Hematopoietic multipotent progenitor cell treated with erythropoietin and hydrocortisone succinate and interleukin-3 and kit ligand, for 17 days (in vitro differentiated cells): ENCODE results near the gene MAPKAPK2.

ENCODE experiments used
- DNase-seq: peaks from one replicate; pipeline ENCODE4 v3.0.0-alpha.2; 2015; ENCODE audit warnings: low spot score

Gene MAPKAPK2

DNA sequence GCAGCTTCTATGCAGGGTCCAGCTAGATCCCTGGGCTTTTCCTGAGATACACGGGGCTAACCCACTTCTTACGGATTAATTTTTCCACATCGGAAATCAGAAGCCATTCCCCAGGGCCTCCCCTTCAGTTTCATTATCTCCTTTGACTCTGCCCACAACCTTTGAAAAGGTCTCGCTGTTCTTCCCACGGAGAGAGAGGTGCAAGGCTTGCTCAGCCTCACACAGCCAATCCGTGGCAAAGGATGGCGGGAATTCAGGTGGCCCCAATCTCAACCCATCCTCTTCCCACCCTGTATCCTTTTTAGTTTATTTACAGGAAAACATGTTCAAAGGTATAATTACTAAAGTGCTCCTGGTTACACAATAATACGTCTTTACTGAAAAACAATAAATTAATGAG is 702 bp upstream of the MAPKAPK2 start:
- DNase-seq = no peak

DNA sequence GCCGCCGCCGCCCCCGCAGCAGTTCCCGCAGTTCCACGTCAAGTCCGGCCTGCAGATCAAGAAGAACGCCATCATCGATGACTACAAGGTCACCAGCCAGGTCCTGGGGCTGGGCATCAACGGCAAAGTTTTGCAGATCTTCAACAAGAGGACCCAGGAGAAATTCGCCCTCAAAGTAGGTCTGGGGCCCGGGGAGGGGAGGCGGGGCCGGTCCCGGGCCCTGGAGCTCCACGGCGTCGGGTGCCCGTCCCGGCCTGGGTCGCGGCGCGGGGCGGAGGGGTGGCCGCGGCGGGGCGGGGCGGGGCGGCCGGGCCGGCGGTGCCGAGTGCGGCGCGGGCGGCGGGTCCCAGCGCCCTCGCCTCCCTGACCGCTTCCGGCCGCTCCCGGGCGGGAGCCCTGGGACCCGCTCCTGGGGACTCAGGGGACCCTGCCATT is 646 bp downstream of the MAPKAPK2 start:
- peak; percentile 32 for DNase-seq

DNA sequence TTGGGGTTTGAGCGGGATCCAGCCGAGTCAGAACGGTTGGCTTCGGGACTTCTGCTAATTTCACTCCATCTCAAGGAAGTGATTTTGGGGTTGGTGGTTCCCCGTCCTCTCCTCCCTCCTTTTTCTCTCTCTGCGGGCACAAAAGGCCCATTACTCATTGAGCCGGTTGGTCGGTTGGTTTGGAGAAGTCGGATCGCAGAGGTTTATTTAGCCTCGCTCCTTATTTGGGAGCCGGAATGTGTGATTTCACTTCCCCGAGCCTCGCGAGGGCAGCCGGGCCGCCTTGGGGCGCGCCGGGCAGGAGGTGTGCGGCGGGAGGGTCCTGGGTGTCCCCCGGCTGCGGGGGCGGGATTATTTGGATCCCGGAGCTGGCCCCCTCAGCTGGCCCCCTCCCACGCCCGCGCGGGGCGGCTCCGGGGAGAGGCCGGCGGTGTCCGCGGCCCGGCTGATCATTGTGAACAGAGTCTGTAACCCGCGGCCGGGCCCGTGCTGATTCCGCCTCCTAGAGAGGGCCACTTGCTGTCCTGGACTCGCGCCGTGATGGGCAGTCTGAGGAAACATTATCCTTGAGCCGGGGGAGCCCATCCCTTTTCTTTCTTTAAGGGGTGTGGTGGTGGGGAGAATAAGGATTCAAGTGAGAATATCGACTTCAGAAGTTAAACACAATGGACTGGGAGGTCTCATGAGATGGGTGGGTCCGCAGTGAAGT is 1.2 kb downstream of the MAPKAPK2 start:
- DNase-seq = peak; percentile 31

DNA sequence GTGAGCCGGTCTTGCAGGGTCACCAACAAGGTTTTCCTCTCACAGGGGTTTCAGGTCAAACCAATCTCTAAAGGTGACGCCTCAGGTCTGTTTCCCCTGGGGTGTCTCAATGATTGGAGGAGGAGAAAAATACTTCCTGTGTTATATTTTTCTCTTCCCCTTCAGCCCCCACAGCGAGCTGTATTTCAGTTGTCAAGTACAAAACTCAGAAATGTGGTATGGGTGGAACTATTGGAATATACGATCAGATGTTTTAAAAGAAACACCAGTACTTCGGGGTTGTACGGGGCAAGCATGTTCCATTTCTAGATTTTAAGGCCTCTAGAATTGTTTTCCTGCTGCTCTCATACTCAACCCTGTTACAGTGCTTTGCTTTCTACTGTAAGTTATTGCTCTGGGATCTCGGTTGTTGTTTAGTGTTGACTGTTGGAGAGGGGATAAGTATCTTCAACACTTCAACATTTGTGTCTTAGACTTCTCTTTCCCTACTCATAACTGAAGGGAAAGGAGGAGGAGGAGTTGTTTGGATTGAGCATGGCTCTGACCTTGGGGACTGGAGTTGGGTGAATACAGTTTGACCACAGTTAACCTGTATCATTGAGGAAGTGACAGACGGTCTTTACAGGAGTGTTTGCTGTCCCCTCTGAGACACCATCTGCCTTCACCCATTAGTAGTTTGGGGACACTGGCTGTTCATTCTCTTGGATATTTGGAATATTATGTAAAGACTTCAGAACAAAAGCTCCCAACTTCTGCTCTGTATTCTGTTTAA is 2.0 kb downstream of the MAPKAPK2 start:
- DNase-seq = no peak

DNA sequence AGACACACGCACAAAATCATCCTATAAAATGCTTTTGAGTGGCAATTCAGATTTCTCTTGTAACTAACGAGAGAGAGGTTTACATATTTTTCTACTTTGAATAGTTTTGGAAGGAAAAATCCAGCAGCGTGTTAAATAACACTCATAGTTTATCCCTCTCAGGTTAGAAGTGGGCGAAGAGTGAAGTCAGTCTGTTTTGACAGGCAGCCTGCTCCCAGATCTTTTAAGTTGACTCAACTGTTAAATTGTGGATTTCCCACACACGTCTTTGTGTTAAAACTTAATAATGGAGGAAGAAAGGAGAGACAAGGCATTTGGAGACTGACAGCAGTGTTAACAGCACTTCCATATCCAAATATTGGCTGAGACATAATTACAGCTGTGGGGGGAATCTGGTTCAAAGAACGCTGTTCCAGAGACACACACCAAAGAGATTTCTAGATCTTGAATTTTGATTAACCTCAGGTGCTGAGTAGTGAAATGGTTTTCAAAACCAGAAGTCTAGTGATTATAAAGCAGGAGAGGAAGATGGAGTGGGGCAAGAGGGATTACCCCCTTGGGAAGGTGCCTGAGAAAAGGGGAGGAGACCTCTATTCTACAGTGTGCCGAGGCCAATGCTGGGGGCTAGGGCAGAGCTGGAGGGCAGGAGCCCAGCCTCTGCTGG is 2.7 kb downstream of the MAPKAPK2 start:
- no peak for DNase-seq

DNA sequence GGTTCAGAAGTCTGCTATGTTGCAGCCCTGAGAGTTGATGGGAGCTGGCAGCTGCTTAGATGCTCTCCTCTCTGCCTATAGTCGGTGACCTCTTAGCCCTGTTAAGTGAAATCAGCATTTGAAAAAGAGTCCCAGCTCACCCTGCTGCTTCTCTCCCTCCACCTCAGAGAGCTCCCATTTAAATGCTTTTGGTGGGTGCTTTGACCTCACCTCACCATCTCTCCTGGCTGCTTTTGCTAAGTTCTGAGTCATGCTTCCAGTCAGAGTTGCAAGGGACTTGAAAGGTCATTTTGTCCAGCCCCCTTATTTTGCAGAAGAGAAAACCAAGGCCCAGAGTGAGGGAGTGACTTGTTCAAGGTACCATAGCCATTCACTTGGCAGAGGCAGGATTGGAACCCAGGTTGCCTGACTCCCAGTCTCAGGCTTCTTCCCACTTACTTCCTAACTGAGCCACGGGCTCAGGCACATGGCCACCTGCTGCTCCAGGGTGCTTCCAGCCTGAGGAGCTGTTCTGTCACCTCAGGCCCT is 3.3 kb downstream of the MAPKAPK2 start:
- DNase-seq = no peak

DNA sequence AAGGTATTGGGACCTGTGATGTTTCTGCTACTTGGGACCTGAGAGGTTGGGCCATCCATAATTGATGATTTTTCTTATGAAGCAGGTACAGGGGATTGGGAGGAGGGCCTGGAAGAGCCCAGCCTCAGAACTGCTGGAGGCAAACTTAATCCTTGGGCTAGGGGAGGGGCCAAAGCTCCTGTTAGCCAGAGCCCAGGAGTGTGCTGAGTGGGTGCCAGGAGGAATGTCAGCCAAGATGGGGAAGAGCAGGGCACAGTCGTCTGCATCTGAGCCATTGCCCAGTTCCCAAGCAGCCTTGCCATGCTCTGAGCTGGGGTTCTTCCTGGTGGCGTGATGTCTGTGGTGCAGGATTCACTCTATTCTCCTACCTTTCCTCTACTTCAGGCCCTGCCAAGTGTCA is 5.8 kb downstream of the MAPKAPK2 start:
- no peak for DNase-seq

DNA sequence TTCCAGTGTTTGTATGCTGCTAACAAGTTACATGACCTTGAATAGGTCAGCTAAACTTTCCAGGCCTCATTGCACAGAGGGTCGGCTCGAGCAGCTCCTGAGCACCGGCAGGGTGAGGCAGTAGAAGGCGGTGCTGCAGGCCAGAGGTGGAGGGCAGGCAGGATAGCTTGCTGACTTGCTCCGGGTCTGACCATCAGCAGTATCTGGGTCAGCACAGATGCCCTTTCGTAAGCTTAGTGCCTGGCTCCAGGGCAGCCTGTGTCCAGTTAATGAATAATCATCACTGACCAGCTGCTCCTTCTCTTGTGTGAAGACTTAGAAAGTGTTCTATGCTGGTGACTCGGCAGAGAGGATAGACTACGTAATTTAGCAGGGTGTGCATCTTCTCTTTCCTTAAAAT is 6.9 kb downstream of the MAPKAPK2 start:
- no peak for DNase-seq

DNA sequence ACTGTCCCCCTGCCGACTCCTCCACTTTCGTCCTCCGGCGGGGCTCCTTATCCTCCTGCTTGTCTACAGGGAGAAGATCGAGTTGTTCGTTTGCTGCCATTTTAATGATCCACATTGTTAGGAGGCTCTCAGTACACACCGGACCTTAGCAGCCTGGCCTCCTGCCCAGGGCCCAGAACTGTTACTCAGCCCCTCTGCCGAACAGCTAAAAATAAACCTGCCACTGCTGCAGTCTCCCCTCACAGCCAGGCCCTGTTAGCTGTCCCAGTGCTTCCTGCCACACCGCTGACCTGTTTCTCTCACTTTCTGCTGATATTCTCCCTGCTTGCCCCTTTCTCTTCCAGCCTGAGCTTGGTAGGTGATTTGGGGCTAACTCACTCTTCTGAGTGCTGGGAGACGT is 8.3 kb downstream of the MAPKAPK2 start:
- no peak for DNase-seq

DNA sequence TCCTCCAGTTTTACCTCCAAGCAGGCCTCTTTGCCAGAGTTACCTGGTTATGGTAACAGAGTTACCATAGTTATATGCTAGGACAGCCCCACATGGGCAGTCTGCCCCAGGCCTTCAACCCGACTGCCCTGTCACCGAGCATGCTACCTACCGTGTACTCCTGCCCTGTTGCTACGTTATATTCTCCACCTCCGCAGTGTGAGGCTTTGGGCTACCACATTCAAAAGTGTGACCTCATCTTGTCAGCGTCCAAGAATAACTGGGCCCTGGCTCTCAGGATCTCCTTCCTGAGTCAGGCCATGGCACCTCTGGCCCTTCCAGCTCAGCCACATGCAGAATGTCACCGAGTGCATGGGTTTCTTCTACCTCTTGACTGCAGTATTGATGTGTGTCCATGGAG is 8.9 kb downstream of the MAPKAPK2 start:
- no peak for DNase-seq

DNA sequence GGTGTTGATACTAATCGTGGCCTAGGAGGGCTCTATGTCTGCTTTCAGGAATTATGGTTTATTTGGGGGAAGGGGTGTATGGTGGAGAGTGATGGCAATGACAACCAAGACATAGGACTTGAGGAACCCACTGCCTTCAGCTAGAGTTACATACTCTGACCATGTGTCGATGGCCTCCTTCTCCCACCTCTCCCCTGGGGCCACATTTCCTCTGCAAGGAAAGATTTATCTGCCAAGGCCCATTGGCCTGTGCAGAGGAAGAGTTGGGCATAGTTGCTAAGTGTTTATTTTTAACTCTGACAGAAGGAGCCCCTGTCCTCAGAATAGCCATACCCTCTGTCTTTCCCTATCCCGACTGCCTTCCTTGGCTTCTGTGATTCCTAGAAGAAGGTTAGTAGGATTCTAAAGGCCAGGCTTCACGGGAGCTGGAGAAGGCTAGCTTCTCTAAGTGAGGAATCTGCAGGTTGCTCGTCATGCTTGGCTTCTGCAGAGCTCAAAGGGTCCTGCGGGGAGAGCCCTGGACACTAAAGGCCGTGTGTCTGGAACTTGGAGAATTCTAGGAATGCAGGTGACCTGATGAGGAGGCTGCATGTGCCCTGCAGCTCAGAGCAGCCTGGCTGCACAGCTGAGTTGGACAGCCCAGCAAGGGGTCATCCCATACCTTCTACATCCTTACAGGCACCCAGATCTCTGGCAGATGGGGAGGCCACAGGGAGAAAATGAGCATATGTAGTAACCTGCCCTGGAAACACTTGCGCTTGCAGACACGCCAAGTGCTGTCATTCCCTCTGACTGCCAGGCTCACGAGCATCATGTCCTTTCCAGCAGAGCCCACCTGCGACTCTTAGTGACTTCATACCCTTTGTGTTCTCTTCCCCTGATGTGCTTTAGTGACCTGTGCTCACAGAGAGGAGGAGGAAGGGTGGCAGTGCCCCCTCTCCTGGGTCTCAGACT is 9.7 kb downstream of the MAPKAPK2 start:
- no peak for DNase-seq

DNA sequence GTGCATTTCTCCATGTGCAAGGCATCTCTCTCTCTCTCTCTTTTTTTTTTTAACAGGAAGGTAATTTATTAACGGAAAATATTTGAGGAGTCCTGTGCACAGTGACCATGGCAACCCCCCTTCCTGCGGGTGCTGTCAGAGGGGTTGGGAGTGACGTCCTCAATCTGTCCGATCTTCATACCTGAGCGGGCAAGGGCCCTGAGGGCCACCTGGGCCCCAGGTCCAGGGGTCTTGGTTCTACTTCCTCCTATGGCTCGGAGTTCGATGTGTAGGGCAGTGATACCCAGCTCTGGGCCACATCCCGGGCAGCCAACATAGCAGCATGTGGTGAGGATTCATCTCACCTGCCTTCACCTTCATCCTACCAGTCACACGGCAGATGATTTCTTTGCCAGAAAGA is 11.0 kb downstream of the MAPKAPK2 start:
- DNase-seq = no peak

DNA sequence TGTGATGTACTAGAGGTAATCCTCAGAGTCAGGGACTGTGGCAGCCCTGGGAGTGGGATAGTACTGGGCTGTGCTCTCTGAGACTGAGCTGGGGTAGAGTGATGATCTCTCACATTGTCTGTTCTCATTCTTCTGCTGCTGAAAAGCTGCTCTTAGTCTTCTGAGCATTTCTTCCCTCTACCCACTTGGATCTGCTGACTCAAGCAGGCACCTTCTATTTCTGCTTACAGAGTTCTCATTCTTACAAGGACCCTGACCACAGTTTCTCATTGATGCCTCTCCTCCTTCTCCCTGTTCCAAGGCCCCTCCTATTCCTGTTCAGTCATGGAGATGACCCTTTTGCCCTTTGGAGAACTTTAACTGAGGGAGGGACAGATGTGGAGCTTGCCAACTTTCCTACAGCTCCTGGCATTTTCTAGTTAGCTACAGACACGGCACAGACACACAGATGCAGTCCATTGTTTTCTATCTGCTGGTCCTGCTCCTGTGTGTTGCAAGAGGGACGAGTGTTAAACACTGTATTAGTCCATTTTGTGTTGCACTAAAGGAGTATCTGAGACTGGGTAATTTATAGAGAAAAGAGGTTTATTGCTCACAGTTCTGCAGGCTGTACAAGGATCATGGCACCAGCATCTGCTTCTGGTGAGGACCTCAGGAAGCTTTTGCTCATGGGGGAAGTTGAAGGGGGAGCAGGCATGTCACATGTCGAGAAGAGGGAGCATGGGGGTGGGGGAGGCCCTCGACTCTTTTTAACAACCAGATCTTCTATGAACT is 12.3 kb downstream of the MAPKAPK2 start:
- no peak for DNase-seq

DNA sequence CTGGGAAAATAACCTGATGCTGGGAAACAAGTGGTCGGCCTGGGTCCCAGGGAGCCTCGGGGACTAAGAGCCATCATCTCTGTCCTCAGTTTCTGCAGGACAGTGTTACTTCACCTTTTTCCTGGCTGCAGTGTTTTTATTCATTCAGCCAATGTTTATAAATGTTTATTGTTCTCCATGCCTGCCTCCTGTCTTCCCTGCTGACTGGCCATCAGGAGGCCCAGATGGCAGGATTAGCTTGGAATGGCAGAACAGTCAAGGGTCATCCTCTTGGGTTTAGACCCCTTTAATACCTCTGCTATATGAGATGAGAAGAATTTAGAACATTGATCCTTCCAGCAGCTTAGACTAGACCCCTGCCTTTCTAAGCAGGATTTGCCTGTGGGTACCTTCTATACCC is 13.3 kb downstream of the MAPKAPK2 start:
- DNase-seq = no peak

DNA sequence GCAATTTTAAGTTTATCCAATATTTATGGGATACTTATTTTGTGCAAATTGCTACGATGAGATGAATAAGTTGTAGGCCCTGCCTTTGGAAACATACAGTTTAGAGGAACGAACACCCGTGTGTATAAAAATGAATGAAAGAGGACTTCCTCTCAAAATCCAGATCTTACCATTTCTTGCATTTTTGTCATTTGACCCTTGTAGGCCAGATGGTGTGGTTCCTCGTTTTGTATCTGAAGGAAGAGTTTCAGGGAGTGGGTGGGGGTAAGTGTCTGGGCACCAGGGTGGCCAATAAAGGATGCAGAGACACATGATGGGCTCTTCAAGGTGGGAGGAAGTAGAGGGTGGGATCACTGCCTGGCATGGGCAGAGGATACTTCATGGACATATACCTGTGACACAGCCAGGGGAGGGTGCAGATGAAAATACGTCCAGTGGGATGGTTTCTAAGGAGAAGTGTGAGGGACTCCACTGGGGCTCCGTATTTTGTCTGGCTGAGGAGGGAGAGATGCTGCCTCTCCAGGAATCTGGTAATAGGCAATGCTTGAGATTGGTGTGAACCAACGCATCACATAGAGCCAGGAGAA is 14.4 kb downstream of the MAPKAPK2 start:
- DNase-seq = no peak

DNA sequence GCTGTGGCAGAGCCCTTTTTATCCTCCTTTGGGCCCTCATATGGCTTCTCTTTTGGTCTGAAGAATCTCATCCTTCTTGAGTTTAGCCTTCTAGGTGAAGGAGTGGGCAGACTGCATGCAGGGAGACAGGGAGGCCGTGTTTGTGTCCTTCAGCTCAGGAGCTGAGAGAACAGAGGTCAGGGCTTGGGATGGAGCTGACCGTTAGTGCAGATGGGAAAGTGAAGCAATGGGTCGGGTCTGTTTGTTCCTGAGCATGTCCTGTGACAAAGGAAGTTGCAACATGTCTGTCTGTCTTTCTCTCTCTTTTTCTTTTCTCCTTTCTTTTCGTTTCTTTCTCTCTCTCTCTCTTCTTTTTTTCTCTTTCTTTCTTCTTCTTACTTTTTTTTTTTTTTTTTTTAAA is 14.9 kb downstream of the MAPKAPK2 start:
- DNase-seq = no peak

DNA sequence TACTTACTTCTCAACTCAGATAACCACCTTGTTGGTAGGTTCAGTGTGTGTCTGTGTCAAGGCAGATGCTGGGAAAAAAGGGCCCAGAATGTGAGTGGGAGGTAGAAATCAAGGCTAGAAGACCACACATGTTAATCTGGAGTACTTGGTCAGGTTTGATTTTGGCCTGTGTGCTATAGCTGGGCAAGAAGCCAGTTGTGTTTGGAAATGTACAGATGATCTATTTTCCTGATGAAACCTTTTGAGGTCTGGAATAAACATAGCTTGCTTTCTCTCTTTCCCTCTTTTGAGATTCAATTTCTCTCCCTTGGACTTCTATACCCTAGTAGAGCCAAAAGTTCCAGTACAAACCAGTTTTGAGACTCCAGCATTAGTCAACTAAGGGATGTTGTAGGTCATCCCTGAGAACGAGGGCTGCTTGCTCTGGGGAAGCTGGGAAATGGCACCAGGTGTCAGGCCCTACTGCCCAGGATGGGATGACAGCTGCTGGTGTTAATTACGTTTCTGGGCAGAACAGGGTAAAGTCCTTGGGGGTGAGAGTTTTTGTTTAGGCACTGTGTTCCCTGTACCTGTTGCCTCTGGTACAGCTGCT is 15.8 kb downstream of the MAPKAPK2 start:
- no peak for DNase-seq

DNA sequence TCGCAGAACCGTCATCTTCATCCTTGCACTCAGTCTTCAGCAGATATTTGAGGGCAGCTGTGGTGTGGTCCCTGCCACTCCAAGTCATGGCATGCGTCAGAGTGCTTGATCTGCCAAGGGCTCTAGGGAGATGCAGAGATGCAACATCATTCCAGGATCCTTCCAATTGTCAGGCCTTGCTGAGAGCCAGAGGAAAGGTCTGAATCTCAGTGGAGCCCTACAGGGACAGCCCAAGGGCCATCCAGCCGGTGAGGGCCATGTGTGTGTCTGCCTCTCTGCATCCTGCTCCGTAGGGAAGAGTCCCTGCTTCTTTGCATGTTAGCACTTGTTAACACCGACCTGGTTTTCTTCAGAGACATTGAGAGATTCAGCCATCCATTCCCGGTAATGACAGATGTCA is 17.6 kb downstream of the MAPKAPK2 start:
- DNase-seq = no peak

DNA sequence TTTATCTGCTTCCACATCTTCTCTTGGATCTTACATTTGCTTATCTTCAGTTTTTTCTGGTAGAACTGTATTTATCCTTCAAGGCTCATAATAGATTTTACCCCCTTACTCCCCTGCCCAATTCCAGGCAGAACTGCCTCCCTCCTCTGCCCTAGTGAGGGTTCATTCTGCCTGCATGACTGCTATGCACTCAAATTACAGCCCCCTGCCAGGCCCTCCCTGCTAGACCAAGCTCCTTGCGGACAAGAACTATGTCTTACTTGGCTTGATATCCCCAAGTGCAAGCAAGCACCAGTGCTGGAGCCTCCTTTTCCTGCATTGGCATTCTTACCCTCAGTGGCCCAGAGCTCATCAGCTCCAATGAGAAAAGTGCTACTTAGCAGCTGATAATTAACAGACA is 18.1 kb downstream of the MAPKAPK2 start:
- no peak for DNase-seq

DNA sequence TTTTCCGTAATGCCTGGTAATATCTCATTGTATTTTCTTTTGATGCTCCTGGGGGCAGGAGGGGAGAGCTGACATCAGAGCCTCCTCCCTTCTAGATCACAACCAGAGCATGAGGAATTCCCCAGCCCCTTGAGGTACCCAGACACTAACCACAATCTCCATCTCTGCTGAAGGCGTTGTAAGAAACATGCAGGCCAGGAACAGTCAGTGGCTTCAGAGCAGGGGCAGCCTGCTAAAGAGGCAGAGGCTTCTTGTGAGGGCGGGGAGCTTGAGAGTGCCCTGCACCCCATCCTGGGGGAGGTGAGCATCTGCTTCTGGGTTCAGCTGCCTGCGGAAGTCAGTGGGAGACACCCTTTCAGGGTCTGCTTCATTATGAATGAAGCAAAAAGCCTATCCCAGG is 19.0 kb downstream of the MAPKAPK2 start:
- no peak for DNase-seq
